ENCODE measurements around the gene GARIN3.

GRCh38 chr5:157161996-157162395 is 4.1 kb downstream of the GARIN3 start:
- TF ChIP-seq CTCF (IDR thresholded peaks at IDR 0.05) = no peak
- TF ChIP-seq EZH2 (IDR thresholded peaks at IDR 0.05; ENCODE audit: borderline replicate concordance, insufficient read depth, low read depth, low read length, poor library complexity, severe bottlenecking) = no peak

Measured in B cell (primary cell).